Activated CD4-positive, alpha-beta T cell treated with anti-CD3 and anti-CD28 coated beads for 36 hours (primary cell): ENCODE measurements around the gene FKBP10. TPM values are rescaled to one million over a fixed set of nuclear protein-coding genes. Genes with fewer than 3 reads are reported as not detected.
A peak's percentile ranks its signal among the peaks of the same experiment; 100 is the strongest.

Source experiments
- ATAC-seq: fragments of 200-7000 bp; cut with Tn5 transposase; one replicate; pipeline ENCODE4 v1.10.0; 2021; ENCODE audit warnings: mild to moderate bottlenecking, moderate library complexity
- CTCF ChIA-PET: fragments of 350-600 bp; sonication (Branson Sonifier 250); formaldehyde crosslinking; loops from one replicate; lab custom pipeline; 2021; ENCODE audit warnings: antibody characterized with exemption; lab: Charles Lee
- POLR2A ChIA-PET: fragments of 350-600 bp; sonication (Branson Sonifier 250); formaldehyde crosslinking; loops from one replicate; lab custom pipeline; 2021; ENCODE audit warnings: antibody characterized with exemption, inconsistent platforms; lab: Charles Lee
- DNase-seq: peaks from one replicate; pipeline ENCODE4 v3.0.0-alpha.2; 2020
- H3K27ac Mint-ChIP-seq: one replicate; pipeline ENCODE4 v1.8.0; 2021; ENCODE audit warnings: mixed read lengths
- H3K27me3 Mint-ChIP-seq: one replicate; pipeline ENCODE4 v1.8.0; 2021; ENCODE audit warnings: mixed read lengths
- H3K36me3 Mint-ChIP-seq: one replicate; pipeline ENCODE4 v1.8.0; 2021; ENCODE audit warnings: low read depth, mixed read lengths
- H3K4me1 Mint-ChIP-seq: one replicate; pipeline ENCODE4 v1.8.0; 2021; ENCODE audit warnings: mixed read lengths
- H3K4me3 Mint-ChIP-seq: one replicate; pipeline ENCODE4 v1.8.0; 2021; ENCODE audit warnings: mild to moderate bottlenecking, moderate library complexity, mixed read lengths
- H3K9me3 Mint-ChIP-seq: one replicate; pipeline ENCODE4 v1.8.0; 2021; ENCODE audit warnings: low read depth, mixed read lengths
- intact Hi-C, 2 experiments: fragments of 100-400 bp; cut with DNase I in 1 of 2; cut with micrococcal nuclease in 1 of 2; formaldehyde crosslinking; loops; one replicate each; pipeline versions ENCODE4 v1.14.2 to v1.15.1; 2022 to 2024; cut with DNase I, micrococcal nuclease
- total RNA-seq, 2 experiments: library from RNA; stranded (reverse); gene quantifications; one replicate each; pipeline ENCODE4 v1.2.3, GENCODE V29; 2021

The FKBP10 gene
- total RNA-seq, 2 experiments from 2014 or later = 0.39 to 0.42 TPM

GRCh38 chr17:41785091-41785858 is 27.5 kb upstream of the FKBP10 start:
- peaks cover 18% of the 10 kb centered on the region for H3K27me3 Mint-ChIP-seq
- H3K4me1 Mint-ChIP-seq = peaks cover 17% of the 10 kb centered on the region
- no peaks in the 10 kb centered on the region for H3K9me3 Mint-ChIP-seq
- intact Hi-C loops = no loop called here
- H3K27ac Mint-ChIP-seq = no peak overlapping the region
- ChIA-PET CTCF (interaction anchor here (0.6 to 2.1 kb wide), 5 partner anchors 15 to 137 kb away, joined by 3 to 6 read pairs (median 4); partner anchors contain the start of gene P3H4), POLR2A (interaction anchor here (1.0 kb wide), 1 partner anchor 110 kb away, joined by 3 read pairs; no protein-coding TSS in a partner anchor)
- H3K4me3 Mint-ChIP-seq = no peak overlapping the region
- ATAC-seq = no peak
- DNase-seq = no peak
- H3K36me3 Mint-ChIP-seq = no peaks in the 10 kb centered on the region

GRCh38 chr17:41785859-41786226 is 27.0 kb upstream of the FKBP10 start:
- peaks cover 17% of the 10 kb centered on the region for H3K4me1 Mint-ChIP-seq
- H3K9me3 Mint-ChIP-seq = no peaks in the 10 kb centered on the region
- DNase-seq = no peak
- ChIA-PET CTCF (interaction anchor here (0.7 to 2.1 kb wide), 7 partner anchors 8 to 137 kb away, joined by 3 to 13 read pairs (median 3); partner anchors contain the start of gene P3H4), POLR2A (interaction anchor here (0.9 to 1.0 kb wide), 2 partner anchors 98 to 109 kb away, joined by 3 to 5 read pairs; partner anchors contain the start of gene EIF1)
- peaks cover 22% of the 10 kb centered on the region for H3K27me3 Mint-ChIP-seq
- no peaks in the 10 kb centered on the region for H3K36me3 Mint-ChIP-seq
- no peak for ATAC-seq
- no peak overlapping the region for H3K27ac Mint-ChIP-seq
- intact Hi-C loops = loop anchor here in 1 of 2 experiments (2.0 kb wide), 1 partner anchor 79 kb away; the partner anchor contains the start of gene KLHL11
- H3K4me3 Mint-ChIP-seq = no peak overlapping the region

- H3K27ac Mint-ChIP-seq = no peak within 1 kb of the TSS
- peak within 1 kb of the TSS; percentile 44 for H3K4me3 Mint-ChIP-seq
- CTCF ChIA-PET = interaction anchor here (0.6 to 2.1 kb wide), 10 partner anchors 9 to 323 kb away, joined by 3 to 13 read pairs (median 4); partner anchors contain the start of gene P3H4
Measured at GRCh38 chr17:41786227-41787020, 26.4 kb upstream of the FKBP10 start, which contains the start of gene JUP. Gene JUP (minus strand): TSS chr17:41786711. CDS start chr17:41771854, 14,857 bp downstream.

GRCh38 chr17:41787021-41787418 is 25.8 kb upstream of the FKBP10 start:
- no peaks in the 10 kb centered on the region for H3K9me3 Mint-ChIP-seq
- CTCF ChIA-PET = interaction anchor here (0.6 to 2.1 kb wide), 7 partner anchors 9 to 323 kb away, joined by 3 to 13 read pairs (median 5); partner anchors contain the start of gene P3H4
- H3K36me3 Mint-ChIP-seq = no peaks in the 10 kb centered on the region
- intact Hi-C loops = loop anchor here in 1 of 2 experiments (1.0 to 2.0 kb wide), 2 partner anchors 78 to 131 kb away; partner anchors contain the start of genes ACLY and KLHL11
- no peak for DNase-seq
- H3K4me1 Mint-ChIP-seq = peaks cover 17% of the 10 kb centered on the region
- ATAC-seq = no peak
- no peak overlapping the region for H3K27ac Mint-ChIP-seq
- H3K4me3 Mint-ChIP-seq = peak overlapping the region; percentile 44
- POLR2A ChIA-PET = interaction anchor here (0.7 to 0.8 kb wide), 2 partner anchors 131 to 193 kb away, joined by 3 read pairs; no protein-coding TSS in a partner anchor
- peaks cover 22% of the 10 kb centered on the region for H3K27me3 Mint-ChIP-seq

More at GRCh38 chr17:41786227-41787020, 26.4 kb upstream of the FKBP10 start, which contains the start of gene JUP:
- DNase-seq (peak; percentile 96), ATAC-seq (peak; percentile 99)
- Mint-ChIP-seq H3K4me1 (peaks cover 17% of the 10 kb centered on the region), H3K27me3 (peaks cover 22% of the 10 kb centered on the region), H3K9me3 (no peaks in the 10 kb centered on the region), H3K36me3 (no peaks in the 10 kb centered on the region)
- POLR2A ChIA-PET = interaction anchor here (0.6 to 1.0 kb wide), 4 partner anchors 25 to 132 kb away, joined by 3 to 5 read pairs (median 3); partner anchors contain the start of genes EIF1 and P3H4
- intact Hi-C loops = loop anchor here in 1 of 2 experiments (1.0 to 2.0 kb wide), 2 partner anchors 78 to 132 kb away; partner anchors contain the start of genes ACLY and KLHL11

GRCh38 chr17:41792845-41793783 is 19.7 kb upstream of the FKBP10 start:
- H3K36me3 Mint-ChIP-seq = no peaks in the 10 kb centered on the region
- H3K4me3 Mint-ChIP-seq = no peak overlapping the region
- H3K4me1 Mint-ChIP-seq = peaks cover 10% of the 10 kb centered on the region
- peak; percentile 53 for DNase-seq
- peaks cover 3% of the 10 kb centered on the region for H3K27me3 Mint-ChIP-seq
- no peak overlapping the region for H3K27ac Mint-ChIP-seq
- ATAC-seq = peak; percentile 84
- CTCF ChIA-PET = interaction anchor here (0.6 to 1.2 kb wide), 4 partner anchors 9 to 339 kb away, joined by 3 to 5 read pairs (median 4); no protein-coding TSS in a partner anchor
- intact Hi-C loops = no loop called here
- POLR2A ChIA-PET = no interaction called here
- H3K9me3 Mint-ChIP-seq = no peaks in the 10 kb centered on the region

- DNase-seq (no peak), ATAC-seq (no peak)
- POLR2A ChIA-PET = no interaction called here
- CTCF ChIA-PET = interaction anchor here (0.6 to 1.2 kb wide), 2 partner anchors 56 to 70 kb away, joined by 4 to 5 read pairs; no protein-coding TSS in a partner anchor
- H3K4me1 Mint-ChIP-seq = peaks cover 2% of the 10 kb centered on the region
- no peak overlapping the region for H3K27ac Mint-ChIP-seq
- H3K9me3 Mint-ChIP-seq = no peaks in the 10 kb centered on the region
- peaks cover 3% of the 10 kb centered on the region for H3K27me3 Mint-ChIP-seq
- intact Hi-C loops = no loop called here
- H3K4me3 Mint-ChIP-seq = no peak overlapping the region
- no peaks in the 10 kb centered on the region for H3K36me3 Mint-ChIP-seq
Measured at GRCh38 chr17:41793784-41794539, 18.8 kb upstream of the FKBP10 start.

GRCh38 chr17:41794540-41794975 is 18.2 kb upstream of the FKBP10 start:
- POLR2A ChIA-PET = no interaction called here
- Mint-ChIP-seq H3K4me3 (no peak overlapping the region), H3K9me3 (no peaks in the 10 kb centered on the region), H3K27ac (no peak overlapping the region), H3K27me3 (peaks cover 3% of the 10 kb centered on the region), H3K36me3 (no peaks in the 10 kb centered on the region), H3K4me1 (no peaks in the 10 kb centered on the region)
- CTCF ChIA-PET = interaction anchor here (0.6 to 1.2 kb wide), 2 partner anchors 57 to 71 kb away, joined by 4 to 5 read pairs; no protein-coding TSS in a partner anchor
- no peak for DNase-seq
- intact Hi-C loops = no loop called here
- no peak for ATAC-seq

- Mint-ChIP-seq H3K27ac (no peak overlapping the region), H3K36me3 (no peaks in the 10 kb centered on the region), H3K27me3 (no peaks in the 10 kb centered on the region), H3K9me3 (no peaks in the 10 kb centered on the region), H3K4me3 (no peak overlapping the region), H3K4me1 (no peaks in the 10 kb centered on the region)
- intact Hi-C loops = no loop called here
- ChIA-PET CTCF (interaction anchor here (0.6 to 1.8 kb wide), 4 partner anchors 8 to 100 kb away, joined by 3 to 5 read pairs (median 3); no protein-coding TSS in a partner anchor), POLR2A (no interaction called here)
- ATAC-seq (no peak), DNase-seq (no peak)
Measured at GRCh38 chr17:41796121-41796895, 16.5 kb upstream of the FKBP10 start.

GRCh38 chr17:41797377-41797776 is 15.4 kb upstream of the FKBP10 start:
- Mint-ChIP-seq H3K27ac (no peak overlapping the region), H3K4me3 (no peak overlapping the region), H3K36me3 (no peaks in the 10 kb centered on the region), H3K27me3 (no peaks in the 10 kb centered on the region), H3K9me3 (no peaks in the 10 kb centered on the region), H3K4me1 (peaks cover 4% of the 10 kb centered on the region)
- ATAC-seq = no peak
- intact Hi-C loops = no loop called here
- no peak for DNase-seq
- ChIA-PET CTCF (interaction anchor here (1.7 to 1.8 kb wide), 2 partner anchors 9 to 60 kb away, joined by 3 to 5 read pairs; no protein-coding TSS in a partner anchor), POLR2A (interaction anchor here (0.6 kb wide), 1 partner anchor 106 kb away, joined by 3 read pairs; no protein-coding TSS in a partner anchor)
